ENCODE data around the gene KCNG2. TPM values are rescaled to one million over a fixed set of nuclear protein-coding genes. Genes with fewer than 3 reads are reported as not detected.

Gene KCNG2
- total and polyA plus RNA-seq, 2 of the 8 experiments (the other 6 are each of a cell fraction or from before 2014, with no cell fraction given), result 0.19 to 0.74 TPM

- H2BK12ac ChIP-seq (ENCODE audit: low read depth, low read length), result no peak overlapping the region
- no peak overlapping the region for H3K4ac ChIP-seq (replicated peaks; ENCODE audit: insufficient read length, low read depth, low read length)
- TF ChIP-seq SIX5 (IDR thresholded peaks at IDR 0.05; ENCODE audit: low read depth, low read length) (no peak), SIRT6 (IDR thresholded peaks at IDR 0.05; ENCODE audit: low read length) (no peak), TCF12 (IDR thresholded peaks at IDR 0.05; ENCODE audit: low read depth, low read length) (no peak), CREB1 (IDR thresholded peaks at IDR 0.05) (no peak), CTBP2 (IDR thresholded peaks at IDR 0.05; ENCODE audit: borderline replicate concordance, insufficient read depth, insufficient read length, low read length) (no peak), EGR1 (IDR thresholded peaks at IDR 0.05; ENCODE audit: borderline replicate concordance, low read depth, low read length) (no peak), BCL11A (IDR thresholded peaks at IDR 0.05; ENCODE audit: low read depth in 2 of 2, low read length in 2 of 2) (no peak), TAF1 (IDR thresholded peaks at IDR 0.05; ENCODE audit: low read depth, low read length) (no peak), SUZ12 (IDR thresholded peaks at IDR 0.05; ENCODE audit: low read length) (no peak), EP300 (IDR thresholded peaks at IDR 0.05; ENCODE audit: borderline replicate concordance in 1 of 2, low read depth in 2 of 2, low read length in 2 of 2) (no peak)
- TF ChIP-seq, protein P1, sequence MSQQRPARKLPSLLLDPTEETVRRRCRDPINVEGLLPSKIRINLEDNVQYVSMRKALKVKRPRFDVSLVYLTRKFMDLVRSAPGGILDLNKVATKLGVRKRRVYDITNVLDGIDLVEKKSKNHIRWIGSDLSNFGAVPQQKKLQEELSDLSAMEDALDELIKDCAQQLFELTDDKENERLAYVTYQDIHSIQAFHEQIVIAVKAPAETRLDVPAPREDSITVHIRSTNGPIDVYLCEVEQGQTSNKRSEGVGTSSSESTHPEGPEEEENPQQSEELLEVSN (IDR thresholded peaks at IDR 0.05), result no peak
- no peak overlapping the region for H3K18ac ChIP-seq (ENCODE audit: extremely low read depth, low read length)
- H3K27ac ChIP-seq (ENCODE audit: low read depth, low read length), result no peak overlapping the region
- H2AK5ac ChIP-seq (ENCODE audit: low read depth, low read length), result no peak overlapping the region
- no peak overlapping the region for H3K23ac ChIP-seq (ENCODE audit: insufficient read length)
- no peak overlapping the region for H3K56ac ChIP-seq (replicated peaks; ENCODE audit: insufficient read length, low read depth, low read length)
- no peak overlapping the region for H4K91ac ChIP-seq (replicated peaks; ENCODE audit: insufficient read length, low read length)
- no peak overlapping the region for H4K5ac ChIP-seq (ENCODE audit: insufficient read length, low read depth, low read length)
- H4K20me1 ChIP-seq (replicated peaks in 1 of 2; ENCODE audit: control insufficient read depth in 1 of 2, insufficient read depth in 2 of 2, low read length in 2 of 2), result peaks cover 0 to 5% of the 10 kb centered on the region in 2 experiments
- no peak overlapping the region for H2BK120ac ChIP-seq (replicated peaks; ENCODE audit: low read depth, low read length)
- DNase-seq (ENCODE audit: low read depth in 1 of 2, low spot score in 2 of 2) (peak in 1 of 2 experiments; percentile 41), FAIRE-seq (no peak)
- no peak overlapping the region for H2BK20ac ChIP-seq (ENCODE audit: low read length)
- no peak overlapping the region for H2BK5ac ChIP-seq (ENCODE audit: low read depth, low read length)
- ChIA-PET POLR2A (ENCODE audit: partially characterized antibody) (no interaction called here), CTCF (ENCODE audit: partially characterized antibody) (interaction anchor here (0.6 to 1.8 kb wide), 4 partner anchors 14 to 113 kb away, joined by 3 to 4 read pairs (median 4); no protein-coding TSS in a partner anchor)
- H3K23me2 ChIP-seq (ENCODE audit: low read depth, low read length), result 0 out of 2 replicates have a peak, but pooled peaks cover 2% of the 10 kb centered on the region
- H3K14ac ChIP-seq (ENCODE audit: insufficient read length), result no peak overlapping the region
- H2AFZ ChIP-seq (ENCODE audit: low read length), result no peak overlapping the region
- H3K36me3 ChIP-seq (ENCODE audit: control insufficient read depth in 2 of 4, insufficient read depth in 4 of 4, low read length in 3 of 4), result no peaks in the 10 kb centered on the region; a peak in 1 of 8 replicates
- H2BK15ac ChIP-seq (ENCODE audit: low read length), result no peak overlapping the region
- no peak overlapping the region for H4K8ac ChIP-seq (ENCODE audit: extremely low read depth, insufficient read depth, low read length)
- H3K9ac ChIP-seq (replicated peaks in 1 of 4; ENCODE audit: extremely low read depth in 1 of 4, low read depth in 3 of 4, low read length in 3 of 4), result no peak overlapping the region
- peaks cover 3 to 14% of the 10 kb centered on the region in 2 experiments; a peak in 2 of 4 replicates for H3K9me3 ChIP-seq (ENCODE audit: insufficient read depth in 2 of 2, low read depth in 1 of 2, low read length in 1 of 2)
- H3K4me3 ChIP-seq (ENCODE audit: extremely low read depth in 1 of 4, insufficient read depth in 2 of 4, low read depth in 3 of 4, low read length in 4 of 4), result no peak overlapping the region
- no peaks in the 10 kb centered on the region; the same call in 1 of the 2 replicates for H3K79me1 ChIP-seq (ENCODE audit: low read depth, low read length)
- no peaks in the 10 kb centered on the region for H3K27me3 ChIP-seq (replicated peaks in 1 of 4; ENCODE audit: control insufficient read depth in 3 of 4, extremely low read depth in 1 of 4, insufficient read depth in 3 of 4, low read length in 3 of 4)
- WGBS, 2 experiments (ENCODE audit: extremely low coverage in 1 of 2, insufficient coverage in 1 of 2, insufficient read length in 1 of 2, insufficient replicate concordance in 2 of 2, low coverage in 1 of 2, low lambda C conversion rate in 2 of 2, missing lambda C conversion rate in 1 of 2), result 82% methylated on average over 24 of the region's 25 CpGs; no CpG with 5 or more reads in 1 of the 2 experiments
- H3K4me1 ChIP-seq (replicated peaks in 1 of 4; ENCODE audit: control insufficient read depth in 3 of 4, insufficient read depth in 4 of 4, low read length in 3 of 4), result no peaks in the 10 kb centered on the region; a peak in 2 of 7 replicates
- H3K79me2 ChIP-seq (ENCODE audit: control insufficient read depth in 1 of 2, insufficient read depth in 2 of 2, low read length in 2 of 2), result peaks cover 0 to 3% of the 10 kb centered on the region in 2 experiments; a peak in 2 of 4 replicates
- no peak overlapping the region for H3K4me2 ChIP-seq (ENCODE audit: insufficient read depth in 1 of 2, low read depth in 2 of 2, low read length in 2 of 2)
Measured at GRCh38 chr18:79927607-79928562, 130.1 kb downstream of the KCNG2 start.

All from H1 (cell line).